LNCaP clone FGC (cell line): ENCODE results near the gene DERA.

Source experiments
- DNase-seq: peaks from one replicate; pipeline ENCODE4 v3.0.0-alpha.2; 2011; ENCODE audit warnings: low read depth
- H3K4me3 ChIP-seq: 2 replicates; pipeline ENCODE4 v1.5.1; 2011; ENCODE audit warnings: mild to moderate bottlenecking, low read depth, low read length, control low read depth
- TF ChIP-seq, protein P1 (sequence below): IDR thresholded peaks from 2 replicates; pipeline ENCODE4 v1.5.1; 2012; ENCODE audit warnings: mild to moderate bottlenecking; ENCODE audit not compliant: control insufficient read depth, insufficient read depth; ENCODE audit errors: extremely low read depth

Gene DERA

DNA sequence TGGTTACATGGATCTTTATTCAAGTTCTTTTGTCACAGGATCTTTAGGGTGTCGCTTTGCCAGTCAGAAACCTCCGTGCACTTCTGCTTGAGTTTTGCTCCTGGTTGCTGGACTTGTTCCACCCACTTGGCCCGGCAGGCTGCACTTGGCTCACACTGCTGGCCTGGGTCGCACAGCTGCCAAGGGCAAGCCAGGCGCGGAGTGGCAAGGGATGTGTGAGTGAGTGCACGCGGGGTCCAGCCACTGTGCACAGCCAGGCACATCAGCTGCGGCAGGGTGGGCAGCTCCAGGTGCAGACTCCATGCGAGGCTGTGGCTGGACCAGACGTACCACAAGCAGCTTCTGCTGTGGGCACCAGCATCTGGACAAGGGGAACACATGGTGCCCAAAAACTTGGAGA lies 76.6 kb downstream of the DERA start:
- no peak overlapping the region for H3K4me3 ChIP-seq
- no peak for DNase-seq
- TF ChIP-seq, protein P1, sequence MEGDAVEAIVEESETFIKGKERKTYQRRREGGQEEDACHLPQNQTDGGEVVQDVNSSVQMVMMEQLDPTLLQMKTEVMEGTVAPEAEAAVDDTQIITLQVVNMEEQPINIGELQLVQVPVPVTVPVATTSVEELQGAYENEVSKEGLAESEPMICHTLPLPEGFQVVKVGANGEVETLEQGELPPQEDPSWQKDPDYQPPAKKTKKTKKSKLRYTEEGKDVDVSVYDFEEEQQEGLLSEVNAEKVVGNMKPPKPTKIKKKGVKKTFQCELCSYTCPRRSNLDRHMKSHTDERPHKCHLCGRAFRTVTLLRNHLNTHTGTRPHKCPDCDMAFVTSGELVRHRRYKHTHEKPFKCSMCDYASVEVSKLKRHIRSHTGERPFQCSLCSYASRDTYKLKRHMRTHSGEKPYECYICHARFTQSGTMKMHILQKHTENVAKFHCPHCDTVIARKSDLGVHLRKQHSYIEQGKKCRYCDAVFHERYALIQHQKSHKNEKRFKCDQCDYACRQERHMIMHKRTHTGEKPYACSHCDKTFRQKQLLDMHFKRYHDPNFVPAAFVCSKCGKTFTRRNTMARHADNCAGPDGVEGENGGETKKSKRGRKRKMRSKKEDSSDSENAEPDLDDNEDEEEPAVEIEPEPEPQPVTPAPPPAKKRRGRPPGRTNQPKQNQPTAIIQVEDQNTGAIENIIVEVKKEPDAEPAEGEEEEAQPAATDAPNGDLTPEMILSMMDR = no peak

DNA sequence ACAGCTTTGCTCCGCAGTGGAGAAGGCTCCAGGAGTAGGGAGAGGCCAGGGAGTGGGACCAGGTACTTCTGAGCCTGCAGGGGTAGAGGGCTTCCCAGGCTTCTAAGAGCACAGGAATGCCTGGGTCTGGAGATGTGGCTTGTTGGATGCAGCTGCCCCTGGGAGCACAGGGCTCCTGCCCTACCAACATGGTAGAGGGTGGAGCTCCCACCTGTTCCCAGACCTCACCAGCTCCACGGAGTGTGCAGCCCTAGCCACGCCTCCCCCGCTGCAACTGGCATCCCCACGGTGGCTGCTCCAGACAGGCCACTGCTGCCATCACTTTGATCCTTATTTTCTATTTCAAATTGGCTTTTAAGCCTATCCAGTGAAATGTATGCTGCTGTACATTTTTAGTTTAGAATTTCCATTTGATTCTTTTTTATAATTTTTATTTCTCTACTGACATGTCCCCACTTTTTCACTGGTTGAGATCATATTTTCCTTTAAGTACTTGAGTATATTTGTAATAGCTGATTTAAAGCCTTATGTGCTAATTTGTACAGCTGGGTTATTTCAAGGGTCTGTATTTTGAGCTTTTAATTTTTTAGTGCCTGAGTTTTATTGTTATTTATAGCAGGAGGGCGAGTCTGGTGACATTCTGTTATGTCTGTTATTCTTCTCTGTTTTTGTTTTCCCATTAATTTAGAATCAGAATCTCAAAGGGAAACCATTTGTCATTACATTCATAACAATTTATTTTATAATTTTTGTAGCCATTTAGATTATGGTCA lies 78.0 kb downstream of the DERA start:
- TF ChIP-seq, protein P1 = no peak
- DNase-seq = no peak
- no peak overlapping the region for H3K4me3 ChIP-seq

DNA sequence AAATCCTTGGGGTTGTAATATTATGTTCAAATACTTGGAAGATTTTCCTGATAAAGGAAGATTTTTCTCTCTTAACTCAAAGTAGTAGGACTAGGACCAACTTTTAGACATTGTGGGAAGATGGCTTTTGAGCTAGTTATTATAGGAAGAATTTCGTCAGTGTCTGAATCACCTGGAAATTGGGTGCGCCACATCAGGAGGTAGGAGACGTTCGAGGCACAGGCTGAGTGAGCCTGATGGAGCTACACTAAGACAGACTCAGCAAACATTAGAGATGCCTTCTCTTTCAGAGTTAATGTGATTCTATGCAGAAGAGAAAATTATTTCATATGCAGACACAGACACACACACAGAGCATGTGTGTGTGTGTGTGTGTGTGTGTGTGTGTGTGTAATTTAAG lies 84.7 kb downstream of the DERA start:
- no peak overlapping the region for H3K4me3 ChIP-seq
- no peak for DNase-seq
- TF ChIP-seq, protein P1 = no peak

DNA sequence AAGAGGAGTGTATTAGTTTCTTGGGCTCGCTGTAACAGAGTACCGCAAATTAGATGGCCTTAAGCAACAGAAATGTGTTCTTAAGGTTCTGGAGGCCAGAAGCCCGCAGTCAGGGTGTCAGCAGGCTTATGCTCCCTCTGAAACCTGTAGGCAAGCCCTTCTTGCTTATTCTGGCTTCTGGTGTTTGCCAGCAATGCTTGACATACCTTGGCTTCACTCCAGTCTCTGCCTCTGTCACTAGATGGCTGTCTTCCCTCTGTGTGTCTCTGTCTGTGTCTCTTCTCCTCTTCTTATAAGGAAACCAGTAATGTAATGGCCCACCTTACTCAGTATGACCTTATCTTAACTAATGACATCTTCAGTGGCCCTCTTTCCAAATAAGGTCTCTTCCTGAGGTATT lies 85.1 kb downstream of the DERA start:
- no peak overlapping the region for H3K4me3 ChIP-seq
- TF ChIP-seq, protein P1 = peak; percentile 67
- peak; percentile 63 for DNase-seq

DNA sequence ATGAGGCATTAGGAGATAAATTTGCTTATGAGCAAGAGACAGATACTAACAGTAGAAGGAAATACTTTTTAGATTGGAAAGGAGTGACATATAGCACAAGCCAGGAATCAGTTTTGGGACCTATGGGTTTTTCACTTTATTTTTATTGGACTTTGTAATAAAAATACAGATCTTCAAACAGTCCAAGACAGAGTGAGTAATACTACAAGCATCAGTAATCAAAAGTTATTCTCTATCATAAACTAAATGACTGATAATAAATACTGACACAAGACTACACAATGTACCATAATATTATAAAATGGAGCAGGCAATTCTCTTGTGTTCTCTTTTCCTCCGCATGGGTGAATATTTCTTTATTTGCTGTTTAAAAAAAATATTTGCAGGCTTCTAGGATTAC lies 85.8 kb downstream of the DERA start:
- H3K4me3 ChIP-seq = no peak overlapping the region
- no peak for DNase-seq
- TF ChIP-seq, protein P1 = no peak

DNA sequence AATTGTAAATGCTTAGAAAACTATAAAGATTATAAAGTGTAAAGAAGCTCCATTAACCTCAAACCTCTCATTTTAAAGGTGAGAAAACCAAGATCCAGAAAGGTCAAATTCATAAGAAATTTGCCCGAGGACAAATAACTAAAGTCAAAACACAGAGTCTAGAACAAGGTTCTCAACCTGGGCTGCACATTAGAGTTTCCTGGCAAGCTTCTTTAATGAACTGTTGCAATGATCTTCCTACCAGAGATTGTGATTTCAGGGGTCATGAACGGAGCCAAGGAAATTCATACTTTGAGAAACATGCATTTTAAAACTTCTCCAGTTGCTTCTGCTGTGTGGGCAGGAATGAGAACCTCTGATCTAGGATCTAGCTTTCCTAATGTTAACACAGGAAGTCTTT lies 86.8 kb downstream of the DERA start:
- DNase-seq = no peak
- no peak overlapping the region for H3K4me3 ChIP-seq
- TF ChIP-seq, protein P1 = no peak

DNA sequence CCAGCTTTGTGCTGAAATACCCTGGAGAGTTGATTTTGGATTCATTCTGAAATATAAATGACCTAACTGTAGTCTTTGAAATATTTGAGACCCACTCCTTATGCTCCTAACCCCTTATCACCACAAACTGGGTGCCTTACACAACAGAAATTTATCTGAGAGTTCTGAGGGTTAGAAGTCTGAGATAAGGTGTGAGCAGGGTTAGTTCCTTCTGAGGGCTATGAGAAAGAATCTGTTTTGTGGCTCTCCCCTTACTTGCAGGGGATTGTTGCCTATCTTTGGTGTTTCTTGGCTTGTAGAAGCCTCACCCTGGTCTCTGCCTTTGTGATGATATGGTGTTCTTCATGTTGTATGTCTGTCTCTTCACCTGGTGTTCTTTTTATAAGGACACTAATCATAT lies 91.7 kb downstream of the DERA start:
- no peak overlapping the region for H3K4me3 ChIP-seq
- TF ChIP-seq, protein P1 = no peak
- DNase-seq = no peak
